ENCODE data around the gene DNAH14.
"Not testable (repeated sequence)": the region's sequence is repeated elsewhere in the genome, so short reads cannot be mapped to it uniquely, and the experiment has no call there.

Gene DNAH14

GRCh38 chr1:225147791-225148190 lies 218.3 kb downstream of the DNAH14 start:
- DNase-seq (ENCODE audit: low spot score), result not testable (repeated sequence)

- DNase-seq (ENCODE audit: low spot score), result no peak
Measured at GRCh38 chr1:225152061-225152460, 222.6 kb downstream of the DNAH14 start.

- no peak for DNase-seq (ENCODE audit: low spot score)
Measured at GRCh38 chr1:225155555-225155954, 226.1 kb downstream of the DNAH14 start.

GRCh38 chr1:225156254-225156653 lies 226.8 kb downstream of the DNAH14 start:
- no peak for DNase-seq (ENCODE audit: low spot score)

- DNase-seq (ENCODE audit: low spot score), result no peak
Measured at GRCh38 chr1:225158291-225158690, 228.8 kb downstream of the DNAH14 start.

GRCh38 chr1:225159793-225160192 lies 230.3 kb downstream of the DNAH14 start:
- DNase-seq (ENCODE audit: low spot score), result no peak

- not testable (repeated sequence) for DNase-seq (ENCODE audit: low spot score)
Measured at GRCh38 chr1:225177409-225177808, 247.9 kb downstream of the DNAH14 start.

GRCh38 chr1:225179686-225180085 lies 250.2 kb downstream of the DNAH14 start:
- DNase-seq (ENCODE audit: low spot score), result no peak

- DNase-seq (ENCODE audit: low spot score), result no peak
Measured at GRCh38 chr1:225182716-225183115, 253.2 kb downstream of the DNAH14 start.

GRCh38 chr1:225191199-225191753 lies 261.8 kb downstream of the DNAH14 start:
- no peak for DNase-seq (ENCODE audit: low spot score)

- no peak for DNase-seq (ENCODE audit: low spot score)
Measured at GRCh38 chr1:225201447-225201846, 272.0 kb downstream of the DNAH14 start.

GRCh38 chr1:225207791-225208190 lies 278.3 kb downstream of the DNAH14 start:
- no peak for DNase-seq (ENCODE audit: low spot score)

- DNase-seq (ENCODE audit: low spot score), result no peak
Measured at GRCh38 chr1:225209153-225209552, 279.7 kb downstream of the DNAH14 start.

- DNase-seq (ENCODE audit: low spot score), result not testable (repeated sequence)
Measured at GRCh38 chr1:225210180-225210579, 280.7 kb downstream of the DNAH14 start.

- not testable (repeated sequence) for DNase-seq (ENCODE audit: low spot score)
Measured at GRCh38 chr1:225211694-225212442, 282.4 kb downstream of the DNAH14 start.

- DNase-seq (ENCODE audit: low spot score), result no peak
Measured at GRCh38 chr1:225224287-225224686, 294.8 kb downstream of the DNAH14 start.

- no peak for DNase-seq (ENCODE audit: low spot score)
Measured at GRCh38 chr1:225225681-225226080, 296.2 kb downstream of the DNAH14 start.

GRCh38 chr1:225228871-225229303 lies 299.4 kb downstream of the DNAH14 start:
- no peak for DNase-seq (ENCODE audit: low spot score)

GRCh38 chr1:225229429-225229828 lies 300.0 kb downstream of the DNAH14 start:
- not testable (repeated sequence) for DNase-seq (ENCODE audit: low spot score)

- no peak for DNase-seq (ENCODE audit: low spot score)
Measured at GRCh38 chr1:225230483-225230882, 301.0 kb downstream of the DNAH14 start.

GRCh38 chr1:225232930-225233329 lies 303.5 kb downstream of the DNAH14 start:
- not testable (repeated sequence) for DNase-seq (ENCODE audit: low spot score)

GRCh38 chr1:225242611-225243010 lies 313.1 kb downstream of the DNAH14 start:
- DNase-seq (ENCODE audit: low spot score), result no peak

- no peak for DNase-seq (ENCODE audit: low spot score)
Measured at GRCh38 chr1:225250432-225250831, 321.0 kb downstream of the DNAH14 start.

All from SK-N-DZ (cell line).